Natural killer cell treated with Interleukin-12 subunit alpha and Interleukin-12 subunit beta and Interleukin-15 and Interleukin-18, amount 100 ng/mL, for 72 hours (primary cell): ENCODE data around the gene FHIT. TPM values are rescaled to one million over a fixed set of nuclear protein-coding genes. Genes with fewer than 3 reads are reported as not detected.

ENCODE experiments used
- ATAC-seq, 2 donors: fragments of 150-1000 bp; cut with Tn5 transposase in 1 of 2; sonication (Bioruptor Pico), chemical (Tn5 transposase) in 1 of 2; 2 replicates each; pipeline ENCODE4 v1.10.0; 2021
- DNase-seq: peaks from one replicate; pipeline ENCODE4 v3.0.0; 2022; ENCODE audit warnings: low spot score
- H3K27ac Mint-ChIP-seq, 2 donors: 1 replicate in 1 of 2; 2 replicates in 1 of 2; pipeline ENCODE4 v1.8.0; 2022; ENCODE audit warnings: mixed read lengths in 2 of 2, mild to moderate bottlenecking in 1 of 2, moderate library complexity in 1 of 2
- H3K27me3 Mint-ChIP-seq, 2 donors: 1 replicate in 1 of 2; 2 replicates in 1 of 2; pipeline ENCODE4 v1.8.0; 2022; ENCODE audit warnings: mixed read lengths in 2 of 2
- H3K36me3 Mint-ChIP-seq: one replicate; pipeline ENCODE4 v1.8.0; 2022; ENCODE audit warnings: mixed read lengths
- H3K4me1 Mint-ChIP-seq, 2 donors: 1 replicate in 1 of 2; 2 replicates in 1 of 2; pipeline ENCODE4 v1.8.0; 2022; ENCODE audit warnings: low read depth in 2 of 2, mixed read lengths in 2 of 2, mild to moderate bottlenecking in 1 of 2
- H3K4me3 Mint-ChIP-seq: one replicate; pipeline ENCODE4 v1.8.0; 2022; ENCODE audit warnings: mixed read lengths
- H3K9me3 Mint-ChIP-seq: 2 replicates; pipeline ENCODE4 v1.8.0; 2022; ENCODE audit warnings: mixed read lengths
- total RNA-seq, 2 donors: library from RNA; stranded (reverse); gene quantifications; one replicate each; pipeline ENCODE4 v1.2.3, GENCODE V29; 2022

Gene FHIT
- total RNA-seq, 2 donors from 2014 or later = 2.4 to 3.0 TPM

- H3K4me3 Mint-ChIP-seq = no peak overlapping the region
- peaks cover 8% of the 10 kb centered on the region for H3K9me3 Mint-ChIP-seq
- H3K27me3 Mint-ChIP-seq = no peaks in the 10 kb centered on the region
- ATAC-seq (no peak), DNase-seq (no peak)
- no peak overlapping the region for H3K27ac Mint-ChIP-seq
- H3K4me1 Mint-ChIP-seq = peaks cover 8 to 13% of the 10 kb centered on the region in 2 donors
- H3K36me3 Mint-ChIP-seq = peaks cover 8% of the 10 kb centered on the region
These were observed 492.4 kb downstream of the FHIT start for GRCh38 chr3:60758831-60759230.

GRCh38 chr3:60758171-60758570 lies 493.1 kb downstream of the FHIT start:
- Mint-ChIP-seq H3K27me3 (no peaks in the 10 kb centered on the region), H3K36me3 (peaks cover 8% of the 10 kb centered on the region), H3K4me3 (no peak overlapping the region), H3K9me3 (peaks cover 8% of the 10 kb centered on the region), H3K4me1 (peaks cover 8 to 13% of the 10 kb centered on the region in 2 donors), H3K27ac (no peak overlapping the region)
- ATAC-seq = no peak
- no peak for DNase-seq

- H3K36me3 Mint-ChIP-seq = peaks cover 8% of the 10 kb centered on the region
- no peak overlapping the region for H3K4me3 Mint-ChIP-seq
- ATAC-seq (no peak), DNase-seq (no peak)
- no peaks in the 10 kb centered on the region for H3K27me3 Mint-ChIP-seq
- H3K9me3 Mint-ChIP-seq = peaks cover 8% of the 10 kb centered on the region
- H3K27ac Mint-ChIP-seq = no peak overlapping the region
- H3K4me1 Mint-ChIP-seq = peaks cover 8 to 13% of the 10 kb centered on the region in 2 donors
These were observed 493.5 kb downstream of the FHIT start for GRCh38 chr3:60757724-60758123.

GRCh38 chr3:60756241-60757030 lies 494.8 kb downstream of the FHIT start:
- Mint-ChIP-seq H3K4me1 (peaks cover 8 to 13% of the 10 kb centered on the region in 2 donors), H3K27ac (no peak overlapping the region), H3K27me3 (no peaks in the 10 kb centered on the region), H3K36me3 (peaks cover 8% of the 10 kb centered on the region), H3K9me3 (peaks cover 8% of the 10 kb centered on the region), H3K4me3 (no peak overlapping the region)
- no peak for DNase-seq
- ATAC-seq = no peak

- no peak for DNase-seq
- no peak for ATAC-seq
- H3K9me3 Mint-ChIP-seq = peaks cover 8% of the 10 kb centered on the region
- H3K4me3 Mint-ChIP-seq = no peak overlapping the region
- H3K27me3 Mint-ChIP-seq = peaks cover 0 to 5% of the 10 kb centered on the region in 2 donors
- H3K36me3 Mint-ChIP-seq = peaks cover 8% of the 10 kb centered on the region
- peaks cover 8 to 13% of the 10 kb centered on the region in 2 donors for H3K4me1 Mint-ChIP-seq
- H3K27ac Mint-ChIP-seq = no peak overlapping the region
These were observed 496.2 kb downstream of the FHIT start for GRCh38 chr3:60755094-60755493.

GRCh38 chr3:60754617-60755016 lies 496.6 kb downstream of the FHIT start:
- Mint-ChIP-seq H3K27me3 (peaks cover 0 to 5% of the 10 kb centered on the region in 2 donors), H3K9me3 (peaks cover 8% of the 10 kb centered on the region), H3K27ac (no peak overlapping the region), H3K36me3 (peaks cover 8% of the 10 kb centered on the region), H3K4me1 (peaks cover 8% of the 10 kb centered on the region in 2 donors), H3K4me3 (no peak overlapping the region)
- ATAC-seq (no peak), DNase-seq (no peak)

- H3K27ac Mint-ChIP-seq = no peak overlapping the region
- DNase-seq (no peak), ATAC-seq (no peak)
- H3K4me3 Mint-ChIP-seq = no peak overlapping the region
- no peaks in the 10 kb centered on the region for H3K4me1 Mint-ChIP-seq
- no peaks in the 10 kb centered on the region for H3K36me3 Mint-ChIP-seq
- peaks cover 0 to 5% of the 10 kb centered on the region in 2 donors for H3K27me3 Mint-ChIP-seq
- no peaks in the 10 kb centered on the region for H3K9me3 Mint-ChIP-seq
These were observed 498.4 kb downstream of the FHIT start for GRCh38 chr3:60752809-60753208.

- Mint-ChIP-seq H3K9me3 (no peaks in the 10 kb centered on the region), H3K4me1 (no peaks in the 10 kb centered on the region), H3K4me3 (no peak overlapping the region), H3K36me3 (no peaks in the 10 kb centered on the region), H3K27ac (peak overlapping the region in 1 of 2 donors; percentile 5), H3K27me3 (peaks cover 0 to 5% of the 10 kb centered on the region in 2 donors)
- ATAC-seq (no peak), DNase-seq (no peak)
These were observed 504.4 kb downstream of the FHIT start for GRCh38 chr3:60746695-60747416.

GRCh38 chr3:60746043-60746638 lies 505.1 kb downstream of the FHIT start:
- no peak overlapping the region for H3K27ac Mint-ChIP-seq
- no peaks in the 10 kb centered on the region for H3K9me3 Mint-ChIP-seq
- H3K4me3 Mint-ChIP-seq = no peak overlapping the region
- H3K4me1 Mint-ChIP-seq = no peaks in the 10 kb centered on the region
- no peak for ATAC-seq
- DNase-seq = no peak
- peaks cover 0 to 5% of the 10 kb centered on the region in 2 donors for H3K27me3 Mint-ChIP-seq
- no peaks in the 10 kb centered on the region for H3K36me3 Mint-ChIP-seq

GRCh38 chr3:60743631-60744164 lies 507.6 kb downstream of the FHIT start:
- H3K4me3 Mint-ChIP-seq = no peak overlapping the region
- no peaks in the 10 kb centered on the region for H3K36me3 Mint-ChIP-seq
- no peaks in the 10 kb centered on the region for H3K9me3 Mint-ChIP-seq
- no peak for ATAC-seq
- H3K4me1 Mint-ChIP-seq = no peaks in the 10 kb centered on the region
- no peak for DNase-seq
- no peaks in the 10 kb centered on the region for H3K27me3 Mint-ChIP-seq
- no peak overlapping the region for H3K27ac Mint-ChIP-seq

- DNase-seq (no peak), ATAC-seq (no peak)
- no peak overlapping the region for H3K4me3 Mint-ChIP-seq
- no peak overlapping the region for H3K27ac Mint-ChIP-seq
- H3K4me1 Mint-ChIP-seq = no peaks in the 10 kb centered on the region
- H3K9me3 Mint-ChIP-seq = no peaks in the 10 kb centered on the region
- H3K36me3 Mint-ChIP-seq = no peaks in the 10 kb centered on the region
- no peaks in the 10 kb centered on the region for H3K27me3 Mint-ChIP-seq
These were observed 508.6 kb downstream of the FHIT start for GRCh38 chr3:60742606-60743145.

- H3K4me3 Mint-ChIP-seq = no peak overlapping the region
- H3K9me3 Mint-ChIP-seq = peaks cover 2% of the 10 kb centered on the region
- no peaks in the 10 kb centered on the region for H3K4me1 Mint-ChIP-seq
- ATAC-seq (no peak), DNase-seq (no peak)
- H3K27me3 Mint-ChIP-seq = peaks cover 0 to 3% of the 10 kb centered on the region in 2 donors
- H3K27ac Mint-ChIP-seq = no peak overlapping the region
- no peaks in the 10 kb centered on the region for H3K36me3 Mint-ChIP-seq
These were observed 513.4 kb downstream of the FHIT start for GRCh38 chr3:60737633-60738399.

- no peak for DNase-seq
- Mint-ChIP-seq H3K4me1 (no peaks in the 10 kb centered on the region), H3K27ac (no peak overlapping the region)
These were observed 520.9 kb downstream of the FHIT start for GRCh38 chr3:60730371-60730770.

More at GRCh38 chr3:60730371-60730770, 520.9 kb downstream of the FHIT start:
- peaks cover 0 to 3% of the 10 kb centered on the region in 2 donors for H3K27me3 Mint-ChIP-seq
- H3K9me3 Mint-ChIP-seq = peaks cover 4% of the 10 kb centered on the region
- H3K36me3 Mint-ChIP-seq = no peaks in the 10 kb centered on the region
- ATAC-seq = no peak
- H3K4me3 Mint-ChIP-seq = no peak overlapping the region
